Measurements from ENCODE around the gene RAB19. TPM values are rescaled to one million over a fixed set of nuclear protein-coding genes. Genes with fewer than 3 reads are reported as not detected.
A peak's percentile ranks its signal among the peaks of the same experiment; 100 is the strongest.
"Not testable (repeated sequence)": the region's sequence is repeated elsewhere in the genome, so short reads cannot be mapped to it uniquely, and the experiment has no call there.

RAB19 gene
- total and polyA plus RNA-seq, 3 experiments from 2014 or later = 2.0 to 10.4 (median 7.5) TPM

- Mint-ChIP-seq H3K27ac (no peak overlapping the region), H3K4me1 (peaks cover 0 to 4% (median 3%) of the 10 kb centered on the region in 3 donors), H3K36me3 (peaks cover 10 to 49% (median 18%) of the 10 kb centered on the region in 3 donors), H3K27me3 (no peaks in the 10 kb centered on the region), H3K4me3 (no peak overlapping the region), H3K9me3 (no peaks in the 10 kb centered on the region)
- H3K27me3 ChIP-seq (ENCODE audit: insufficient read depth, low read length, poor library complexity, severe bottlenecking) = no peaks in the 10 kb centered on the region
- POLR2A ChIA-PET = no interaction called here
- no peak for DNase-seq
- no peak overlapping the region for H3K4me3 ChIP-seq (ENCODE audit: low read length)
- CTCF ChIA-PET = no interaction called here
- H3K9me3 ChIP-seq (ENCODE audit: low read length) = no peaks in the 10 kb centered on the region
- H3K27ac ChIP-seq (ENCODE audit: low read depth, low read length) = no peak overlapping the region
- no peaks in the 10 kb centered on the region for H3K36me3 ChIP-seq (ENCODE audit: insufficient read depth, low read length)
- H3K4me1 ChIP-seq (ENCODE audit: insufficient read depth, low read length) = no peaks in the 10 kb centered on the region
Measured at GRCh38 chr7:140415361-140415760, 11.5 kb downstream of the RAB19 start.

- H3K4me3 ChIP-seq (ENCODE audit: low read length); CTCF ChIA-PET; H3K27ac ChIP-seq (ENCODE audit: low read depth, low read length); H3K9me3 Mint-ChIP-seq; H3K4me3 Mint-ChIP-seq; H3K4me1 Mint-ChIP-seq; DNase-seq; H3K36me3 ChIP-seq (ENCODE audit: insufficient read depth, low read length); H3K4me1 ChIP-seq (ENCODE audit: insufficient read depth, low read length); H3K27me3 ChIP-seq (ENCODE audit: insufficient read depth, low read length, poor library complexity, severe bottlenecking); POLR2A ChIA-PET; H3K27me3 Mint-ChIP-seq; H3K9me3 ChIP-seq (ENCODE audit: low read length): not testable (repeated sequence)
- Mint-ChIP-seq H3K36me3 (peaks cover 8 to 47% (median 17%) of the 10 kb centered on the region in 3 donors), H3K27ac (peak overlapping the region in 1 of 8 donors; percentile 81)
Measured at GRCh38 chr7:140415816-140416215, 12.0 kb downstream of the RAB19 start.

GRCh38 chr7:140416560-140416959 lies 12.7 kb downstream of the RAB19 start:
- DNase-seq = no peak
- Histone ChIP-seq H3K36me3 (ENCODE audit: insufficient read depth, low read length) (no peaks in the 10 kb centered on the region), H3K4me1 (ENCODE audit: insufficient read depth, low read length) (no peaks in the 10 kb centered on the region), H3K9me3 (ENCODE audit: low read length) (no peaks in the 10 kb centered on the region), H3K27ac (ENCODE audit: low read depth, low read length) (no peak overlapping the region), H3K27me3 (ENCODE audit: insufficient read depth, low read length, poor library complexity, severe bottlenecking) (no peaks in the 10 kb centered on the region), H3K4me3 (ENCODE audit: low read length) (no peak overlapping the region)
- H3K27me3 Mint-ChIP-seq = no peaks in the 10 kb centered on the region
- H3K9me3 Mint-ChIP-seq = no peaks in the 10 kb centered on the region
- no peak overlapping the region for H3K27ac Mint-ChIP-seq
- peaks cover 0 to 4% (median 3%) of the 10 kb centered on the region in 3 donors for H3K4me1 Mint-ChIP-seq
- ChIA-PET POLR2A (no interaction called here), CTCF (no interaction called here)
- H3K36me3 Mint-ChIP-seq = peaks cover 7 to 41% (median 16%) of the 10 kb centered on the region in 3 donors
- no peak overlapping the region for H3K4me3 Mint-ChIP-seq

DNA sequence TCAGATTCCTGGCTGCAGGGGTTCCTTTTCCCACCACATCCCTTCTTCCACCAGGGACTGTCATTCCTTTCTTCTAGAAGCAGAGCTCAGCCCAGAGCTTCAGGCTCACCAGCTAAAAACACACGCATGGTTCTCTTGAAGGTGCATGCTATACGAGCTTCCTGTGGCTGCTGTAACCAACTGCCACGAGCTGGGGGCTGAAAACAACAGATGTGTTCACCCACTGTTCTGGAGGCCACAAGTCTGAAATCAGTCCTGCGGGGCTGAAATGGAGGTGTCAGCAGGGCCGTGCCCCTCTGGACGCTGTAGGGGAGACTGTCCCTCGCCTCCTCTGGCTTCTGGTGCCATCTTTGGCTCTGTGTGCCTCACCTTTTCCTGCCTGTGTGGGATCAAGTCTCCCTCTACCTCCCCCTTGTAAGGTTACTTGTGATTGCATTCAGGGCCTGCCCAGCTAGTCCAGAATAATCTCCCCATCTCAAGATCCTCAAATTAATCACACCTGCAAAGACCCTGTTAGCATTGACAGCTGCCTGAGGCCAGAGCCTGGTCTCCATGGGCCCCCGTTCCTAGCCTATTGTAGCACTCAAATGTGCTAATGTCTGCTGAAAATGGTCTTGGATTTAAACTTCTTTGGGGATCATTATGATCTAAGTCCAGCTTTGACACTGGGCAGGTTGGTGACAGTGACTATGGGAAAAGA lies 13.7 kb downstream of the RAB19 start:
- Histone ChIP-seq H3K36me3 (ENCODE audit: insufficient read depth, low read length) (no peaks in the 10 kb centered on the region), H3K4me1 (ENCODE audit: insufficient read depth, low read length) (no peaks in the 10 kb centered on the region), H3K27ac (ENCODE audit: low read depth, low read length) (no peak overlapping the region), H3K27me3 (ENCODE audit: insufficient read depth, low read length, poor library complexity, severe bottlenecking) (no peaks in the 10 kb centered on the region), H3K4me3 (ENCODE audit: low read length) (no peak overlapping the region), H3K9me3 (ENCODE audit: low read length) (no peaks in the 10 kb centered on the region)
- ChIA-PET POLR2A (interaction anchor here (0.5 kb wide), 1 partner anchor 21 kb away, joined by 5 read pairs; no protein-coding TSS in a partner anchor), CTCF (no interaction called here)
- Mint-ChIP-seq H3K9me3 (no peaks in the 10 kb centered on the region), H3K36me3 (peaks cover 7 to 35% (median 12%) of the 10 kb centered on the region in 3 donors), H3K4me3 (no peak overlapping the region), H3K27me3 (no peaks in the 10 kb centered on the region), H3K4me1 (peaks cover 0 to 4% (median 3%) of the 10 kb centered on the region in 3 donors), H3K27ac (peak overlapping the region in 2 of 8 donors; percentile 44 to 61)
- DNase-seq = no peak

GRCh38 chr7:140418156-140418472 lies 14.3 kb downstream of the RAB19 start:
- H3K4me3 Mint-ChIP-seq; H3K9me3 ChIP-seq (ENCODE audit: low read length); CTCF ChIA-PET; H3K27me3 Mint-ChIP-seq; H3K27ac Mint-ChIP-seq; H3K4me3 ChIP-seq (ENCODE audit: low read length); H3K27ac ChIP-seq (ENCODE audit: low read depth, low read length); H3K4me1 Mint-ChIP-seq; H3K9me3 Mint-ChIP-seq; DNase-seq; H3K36me3 ChIP-seq (ENCODE audit: insufficient read depth, low read length); POLR2A ChIA-PET; H3K4me1 ChIP-seq (ENCODE audit: insufficient read depth, low read length); H3K27me3 ChIP-seq (ENCODE audit: insufficient read depth, low read length, poor library complexity, severe bottlenecking): not testable (repeated sequence)
- peaks cover 7 to 30% (median 10%) of the 10 kb centered on the region in 3 donors for H3K36me3 Mint-ChIP-seq

GRCh38 chr7:140418653-140419052 lies 14.8 kb downstream of the RAB19 start:
- Histone ChIP-seq H3K27ac (ENCODE audit: low read depth, low read length) (no peak overlapping the region), H3K4me3 (ENCODE audit: low read length) (no peak overlapping the region), H3K27me3 (ENCODE audit: insufficient read depth, low read length, poor library complexity, severe bottlenecking) (no peaks in the 10 kb centered on the region), H3K4me1 (ENCODE audit: insufficient read depth, low read length) (no peaks in the 10 kb centered on the region), H3K36me3 (ENCODE audit: insufficient read depth, low read length) (no peaks in the 10 kb centered on the region), H3K9me3 (ENCODE audit: low read length) (no peaks in the 10 kb centered on the region)
- Mint-ChIP-seq H3K36me3 (peaks cover 7 to 29% (median 10%) of the 10 kb centered on the region in 3 donors), H3K4me3 (no peak overlapping the region), H3K27me3 (no peaks in the 10 kb centered on the region), H3K27ac (peak overlapping the region in 1 of 8 donors; percentile 17), H3K4me1 (peaks cover 0 to 4% (median 3%) of the 10 kb centered on the region in 3 donors), H3K9me3 (no peaks in the 10 kb centered on the region)
- POLR2A ChIA-PET = no interaction called here
- no peak for DNase-seq
- CTCF ChIA-PET = no interaction called here

GRCh38 chr7:140421521-140421920 lies 17.7 kb downstream of the RAB19 start:
- Histone ChIP-seq H3K27me3 (ENCODE audit: insufficient read depth, low read length, poor library complexity, severe bottlenecking) (no peaks in the 10 kb centered on the region), H3K36me3 (ENCODE audit: insufficient read depth, low read length) (no peaks in the 10 kb centered on the region), H3K27ac (ENCODE audit: low read depth, low read length) (no peak overlapping the region), H3K9me3 (ENCODE audit: low read length) (no peaks in the 10 kb centered on the region), H3K4me1 (ENCODE audit: insufficient read depth, low read length) (no peaks in the 10 kb centered on the region), H3K4me3 (ENCODE audit: low read length) (no peak overlapping the region)
- H3K27ac Mint-ChIP-seq = no peak overlapping the region
- peaks cover 0 to 22% (median 3%) of the 10 kb centered on the region in 3 donors for H3K36me3 Mint-ChIP-seq
- no peaks in the 10 kb centered on the region for H3K9me3 Mint-ChIP-seq
- CTCF ChIA-PET = no interaction called here
- POLR2A ChIA-PET = no interaction called here
- H3K4me3 Mint-ChIP-seq = no peak overlapping the region
- peaks cover 0 to 3% of the 10 kb centered on the region in 2 donors for H3K27me3 Mint-ChIP-seq
- DNase-seq = no peak
- H3K4me1 Mint-ChIP-seq = peaks cover 0 to 4% (median 3%) of the 10 kb centered on the region in 3 donors

GRCh38 chr7:140423501-140423900 lies 19.6 kb downstream of the RAB19 start:
- peaks cover 0 to 3% of the 10 kb centered on the region in 2 donors for H3K27me3 Mint-ChIP-seq
- ChIA-PET POLR2A (no interaction called here), CTCF (no interaction called here)
- no peak overlapping the region for H3K4me3 Mint-ChIP-seq
- no peak overlapping the region for H3K27ac Mint-ChIP-seq
- no peak overlapping the region for H3K4me3 ChIP-seq (ENCODE audit: low read length)
- no peak overlapping the region for H3K27ac ChIP-seq (ENCODE audit: low read depth, low read length)
- no peaks in the 10 kb centered on the region for H3K9me3 ChIP-seq (ENCODE audit: low read length)
- H3K27me3 ChIP-seq (ENCODE audit: insufficient read depth, low read length, poor library complexity, severe bottlenecking) = no peaks in the 10 kb centered on the region
- no peaks in the 10 kb centered on the region for H3K4me1 Mint-ChIP-seq
- H3K4me1 ChIP-seq (ENCODE audit: insufficient read depth, low read length) = no peaks in the 10 kb centered on the region
- no peaks in the 10 kb centered on the region for H3K36me3 ChIP-seq (ENCODE audit: insufficient read depth, low read length)
- DNase-seq = no peak
- peaks cover 0 to 23% (median 3%) of the 10 kb centered on the region in 3 donors for H3K36me3 Mint-ChIP-seq
- H3K9me3 Mint-ChIP-seq = no peaks in the 10 kb centered on the region
